ENCODE data around the gene UBR3.

Gene UBR3

DNA sequence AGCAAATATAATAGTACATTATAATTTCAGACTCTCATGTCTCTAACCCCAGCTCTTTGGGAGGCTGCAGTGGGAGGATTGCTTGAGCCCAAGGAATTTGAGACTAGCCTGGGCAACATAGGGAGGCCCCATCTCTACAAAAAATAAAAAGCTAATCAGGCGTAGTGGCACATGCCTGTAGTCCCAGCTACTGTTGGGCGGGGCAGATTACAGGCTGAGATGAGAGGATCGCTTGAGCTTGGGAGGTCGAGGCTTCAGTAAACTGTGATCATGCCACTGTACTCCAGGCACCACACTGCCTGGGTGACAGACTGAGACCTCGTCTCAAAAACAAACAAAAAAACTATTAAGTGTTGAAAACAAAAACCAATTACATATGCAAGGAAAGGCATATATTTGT lies 227.7 kb downstream of the UBR3 start:
- no peak for DNase-seq

DNA sequence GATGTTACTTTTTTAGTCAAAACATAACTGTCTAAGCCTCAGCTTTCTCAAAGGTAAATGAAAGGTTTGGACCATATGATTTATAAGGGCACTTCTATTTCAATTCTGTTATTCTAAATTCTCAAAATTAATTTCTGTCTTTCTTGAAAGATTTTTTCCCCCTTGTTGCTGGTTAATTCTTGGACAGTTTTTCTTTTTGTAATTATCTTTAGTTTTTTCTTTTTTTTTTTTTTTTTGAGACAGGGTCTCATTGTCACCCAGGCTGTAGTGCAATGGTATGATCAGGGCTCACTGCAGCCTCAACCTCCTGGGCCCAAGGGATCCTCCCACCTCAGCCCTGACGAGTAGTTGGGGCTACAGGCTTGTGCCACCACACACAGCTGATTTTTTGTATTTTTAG lies 229.6 kb downstream of the UBR3 start:
- no peak for DNase-seq

DNA sequence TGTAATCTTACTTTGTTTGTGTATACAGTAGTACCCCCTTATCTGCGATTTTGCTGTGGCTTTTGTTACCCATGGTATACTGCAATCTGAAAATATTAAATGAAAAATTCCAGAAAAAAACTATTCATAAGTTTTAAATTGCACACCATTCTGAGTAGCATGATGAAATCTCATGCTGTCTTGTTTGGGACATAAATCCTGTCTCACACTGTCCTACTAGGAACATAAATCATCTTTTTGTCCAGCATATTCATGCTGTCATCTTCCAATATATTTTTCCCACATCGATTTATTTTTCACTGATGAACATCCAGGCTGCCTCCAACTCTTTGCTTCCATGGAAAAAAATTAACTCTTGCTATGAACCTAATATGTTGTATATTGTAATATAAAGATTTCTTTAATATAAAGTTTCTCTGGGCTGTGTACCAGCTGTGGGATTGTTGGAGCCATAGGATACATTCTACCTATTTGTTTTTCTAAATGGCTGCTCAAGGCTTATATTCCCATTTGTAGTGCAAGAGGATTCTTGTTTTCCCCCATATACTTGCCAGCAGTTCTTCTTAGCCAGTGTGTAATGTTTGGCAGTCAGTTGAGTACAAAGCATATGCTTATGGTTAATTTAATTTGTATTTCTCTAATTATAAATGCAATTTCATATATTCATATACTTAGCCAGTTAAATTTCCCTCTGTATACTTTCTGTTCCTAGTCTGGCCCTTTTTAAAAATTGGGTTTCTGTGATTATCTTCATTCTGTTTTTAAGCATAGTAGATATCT lies 236.4 kb downstream of the UBR3 start:
- no peak for DNase-seq

DNA sequence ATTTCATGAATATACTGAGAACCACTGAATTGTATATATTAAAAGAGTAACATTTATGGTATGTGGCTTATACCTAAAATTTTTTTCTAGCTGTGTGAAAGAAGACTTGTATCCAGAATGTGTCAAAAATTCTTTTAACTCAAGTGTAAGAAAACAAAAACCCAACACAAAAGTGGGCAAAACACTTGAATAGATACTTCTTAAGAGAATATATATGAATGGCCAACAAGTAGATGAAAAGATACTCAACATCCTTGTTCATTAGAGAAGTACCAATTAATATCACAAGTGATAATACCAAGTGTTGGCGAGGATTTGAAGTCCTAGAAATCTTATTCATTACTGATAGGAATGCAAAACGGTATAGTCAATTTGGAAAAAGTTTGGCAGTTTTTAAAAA lies 243.5 kb downstream of the UBR3 start:
- DNase-seq: no peak

DNA sequence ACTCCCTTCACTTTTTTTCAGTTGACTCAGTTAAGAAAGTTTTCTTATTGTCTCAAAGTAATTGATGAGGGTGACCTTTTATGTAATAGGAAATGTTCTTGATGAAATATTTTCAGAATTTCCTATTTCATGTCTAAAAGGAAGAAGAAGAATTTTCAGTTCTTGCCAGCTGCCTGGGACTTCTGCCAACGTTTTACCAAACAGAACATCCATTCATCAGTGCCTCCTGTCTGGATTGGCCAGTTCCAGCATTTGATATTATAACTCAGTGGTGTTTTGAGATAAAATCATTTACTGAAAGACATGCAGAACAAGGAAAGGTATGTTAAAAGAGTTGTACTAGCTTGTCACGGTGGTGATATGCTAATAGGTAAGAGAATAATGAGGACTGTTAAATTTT lies 246.0 kb downstream of the UBR3 start:
- DNase-seq: no peak

DNA sequence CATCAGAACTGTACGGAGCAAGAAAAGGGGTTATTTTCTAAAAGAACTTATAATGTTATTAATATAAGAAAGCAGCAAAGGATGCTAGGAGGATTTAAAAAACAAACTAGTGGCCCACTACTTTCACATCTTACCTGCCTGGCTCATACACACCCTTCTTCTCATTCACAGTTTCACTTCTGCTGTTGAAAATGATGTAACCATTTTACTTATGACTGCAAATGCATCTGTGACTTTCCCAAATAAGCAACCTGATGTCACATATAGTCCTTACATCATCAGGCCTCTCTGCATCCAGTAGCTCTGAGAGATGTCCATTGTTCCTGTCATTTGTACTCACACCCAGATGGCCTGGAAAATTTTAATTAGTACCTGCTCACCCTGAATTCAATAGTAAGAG lies 248.9 kb downstream of the UBR3 start:
- DNase-seq: no peak

DNA sequence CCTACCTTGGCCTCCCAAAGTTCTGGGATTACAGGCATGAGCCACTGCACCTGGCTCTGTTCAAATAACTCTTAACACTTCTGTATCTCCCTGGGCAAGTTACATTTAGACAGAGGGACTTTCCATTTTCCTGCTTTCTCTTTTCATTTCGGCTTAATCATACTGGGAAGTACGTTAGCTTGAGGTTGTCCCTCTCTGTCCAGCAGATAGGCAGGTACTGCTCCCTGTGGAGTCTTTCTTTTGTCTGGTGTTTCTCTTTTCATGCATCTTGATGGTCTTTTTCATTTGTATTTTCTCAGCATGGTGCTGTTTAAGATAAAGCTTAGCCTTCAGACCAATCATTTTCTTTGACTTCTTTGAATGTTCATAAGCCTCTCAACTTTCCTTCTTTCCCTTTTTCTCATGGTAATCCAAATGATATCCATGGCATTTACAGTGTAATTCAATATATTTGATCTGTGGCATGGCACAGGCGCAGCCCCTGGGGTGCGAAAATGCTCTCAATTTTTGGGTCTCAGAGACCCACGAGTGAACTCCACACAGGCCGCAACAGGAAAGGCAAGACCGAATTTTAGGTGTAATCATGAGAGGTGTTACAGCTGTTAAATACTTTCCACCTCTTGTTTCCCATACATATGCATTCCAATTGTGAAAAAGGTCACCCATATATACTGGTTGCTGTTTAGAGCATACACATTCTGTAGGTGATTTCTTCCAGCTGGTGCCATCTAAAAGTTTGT lies 250.7 kb downstream of the UBR3 start:
- no peak for DNase-seq

DNA sequence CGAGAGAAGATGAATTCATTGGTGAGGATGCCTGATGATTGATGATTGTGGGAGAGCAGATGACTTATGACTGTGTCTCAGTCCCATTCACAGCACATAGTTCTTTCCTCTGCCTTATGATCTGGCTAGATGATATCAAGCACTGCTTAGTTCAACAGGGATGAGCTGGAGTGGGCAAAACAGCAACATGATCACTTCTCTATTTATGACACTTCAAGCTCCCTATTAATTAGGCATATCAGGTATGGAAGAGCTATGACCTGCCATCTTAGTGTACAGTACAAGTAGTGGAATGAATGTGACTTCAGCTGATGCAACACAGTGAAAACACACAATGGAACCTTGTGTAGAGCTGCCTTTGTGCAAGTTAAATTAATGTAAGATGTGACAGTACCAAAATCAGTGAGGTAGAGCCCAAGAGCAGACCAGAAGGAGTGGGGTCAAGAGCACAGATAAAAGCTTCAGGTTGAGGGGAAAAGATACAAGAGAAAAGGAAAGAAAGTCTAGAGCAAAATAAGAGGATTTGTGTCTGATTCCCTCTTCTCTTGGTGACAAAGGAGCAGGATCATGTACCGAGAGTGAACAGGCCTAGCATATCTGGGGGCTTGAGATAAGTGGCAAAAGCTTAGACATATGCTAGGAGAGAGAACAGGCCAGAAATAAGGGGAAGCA lies 257.7 kb downstream of the UBR3 start:
- no peak for DNase-seq

DNA sequence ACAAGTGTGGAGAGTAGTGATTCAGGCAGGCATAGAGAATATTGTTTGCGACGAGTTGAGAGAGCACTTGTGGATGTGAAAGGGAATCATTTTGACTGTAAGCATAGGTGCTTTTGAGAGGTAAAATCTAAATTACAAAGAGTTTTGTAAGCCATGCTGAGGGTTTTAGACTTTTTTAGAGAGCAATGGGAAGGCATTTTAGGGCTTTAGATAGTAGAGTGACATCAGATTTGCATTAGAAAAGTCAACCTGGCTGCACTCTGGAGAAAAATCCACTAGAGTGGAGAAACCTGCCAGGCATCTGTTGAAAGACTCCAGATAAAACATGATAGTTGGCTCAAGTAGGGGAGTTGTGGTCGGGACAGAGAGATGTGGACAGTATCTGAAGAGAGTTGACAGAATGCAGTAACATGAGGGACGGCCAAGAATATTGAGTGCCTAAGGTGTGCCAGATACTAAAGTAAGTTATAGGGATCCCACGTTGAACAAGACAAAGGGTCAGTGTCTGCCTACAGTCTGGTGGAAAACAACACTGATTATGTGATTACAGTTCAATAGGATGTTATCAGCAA lies 258.9 kb downstream of the UBR3 start:
- no peak for DNase-seq

DNA sequence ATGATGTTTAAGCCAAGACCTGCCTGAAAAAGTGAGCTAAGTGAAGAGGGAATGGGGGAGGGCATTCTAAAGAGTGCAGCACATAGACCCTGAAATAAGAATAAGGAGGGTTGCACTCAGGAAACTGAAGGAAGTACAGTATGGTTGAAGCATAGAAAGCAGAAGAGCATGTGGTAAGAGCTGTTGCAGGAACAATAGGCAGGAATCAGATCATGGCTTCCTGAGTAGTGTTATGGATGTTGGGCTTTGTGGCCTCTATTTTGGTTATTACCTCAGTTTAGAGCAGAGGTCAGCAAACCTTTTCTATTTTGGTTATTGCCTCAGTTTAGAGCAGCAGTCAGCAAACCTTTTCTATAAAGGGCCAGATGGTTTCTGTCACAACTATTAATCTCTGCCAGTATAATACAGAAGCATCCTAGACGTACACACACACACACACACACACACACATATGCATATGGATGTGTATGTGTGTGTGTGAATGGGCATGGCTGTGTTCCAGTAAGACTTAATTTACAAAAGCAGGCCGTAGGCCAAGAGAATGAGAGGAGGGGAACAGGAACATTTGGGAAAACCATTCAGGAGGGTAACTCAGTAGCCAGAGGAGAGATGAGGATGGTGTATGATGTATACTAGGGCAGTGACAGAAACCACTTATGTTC lies 259.6 kb downstream of the UBR3 start:
- DNase-seq: no peak

DNA sequence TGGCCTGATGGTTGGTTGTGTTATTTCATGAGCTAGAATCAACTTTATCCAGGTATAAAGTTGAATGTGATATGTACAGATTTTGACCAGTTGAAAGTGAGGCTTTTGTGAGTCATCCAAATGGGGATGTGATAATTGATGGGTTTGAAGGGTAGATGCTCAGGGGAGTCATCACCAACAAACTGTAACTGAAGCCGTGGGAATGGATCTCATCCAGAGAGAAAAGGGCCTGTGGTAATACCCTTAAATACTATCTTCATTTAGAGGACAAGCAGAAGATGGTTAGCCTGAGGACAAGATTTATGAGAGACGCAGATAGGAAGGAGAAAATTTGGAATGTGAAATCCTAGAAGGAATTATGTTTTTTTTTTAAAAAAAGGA lies 260.1 kb downstream of the UBR3 start:
- no peak for DNase-seq

DNA sequence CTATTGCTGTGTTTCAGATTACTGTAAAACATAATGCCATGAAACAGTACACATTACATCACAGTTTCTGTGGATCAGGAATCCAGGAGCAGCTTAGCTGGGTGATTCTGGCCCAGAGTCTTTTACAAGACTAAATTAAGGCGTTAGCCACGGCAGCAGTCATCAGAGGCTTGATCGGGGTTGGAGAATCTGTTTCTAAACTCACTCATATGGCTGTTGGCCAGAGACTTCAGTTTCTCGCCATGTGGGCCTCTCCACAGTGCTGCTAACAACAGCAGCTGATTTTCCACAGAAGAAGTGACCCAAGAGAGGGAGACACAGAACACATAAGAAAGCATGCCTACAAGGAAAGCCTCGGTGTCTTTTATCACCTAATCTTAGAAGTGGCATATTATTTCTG lies 261.5 kb downstream of the UBR3 start:
- no peak for DNase-seq

DNA sequence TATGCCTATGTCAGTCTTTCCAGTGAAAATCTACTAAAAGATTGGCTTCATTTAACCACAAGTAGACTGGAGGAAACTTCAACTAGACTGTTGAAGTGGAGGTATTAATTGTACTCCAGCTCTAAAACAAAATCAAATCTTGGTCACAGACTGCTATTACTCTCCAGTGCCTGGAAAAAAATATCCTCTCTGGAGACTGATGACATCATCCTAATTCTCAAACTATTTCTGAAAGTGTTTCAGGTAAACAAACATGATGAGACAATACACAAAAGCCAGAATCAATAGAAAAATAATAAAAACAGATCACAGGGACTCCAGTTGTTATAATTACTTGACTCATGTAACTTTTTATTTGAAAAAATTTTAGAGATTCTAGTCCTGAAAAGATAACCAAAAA lies 263.0 kb downstream of the UBR3 start:
- DNase-seq: no peak

DNA sequence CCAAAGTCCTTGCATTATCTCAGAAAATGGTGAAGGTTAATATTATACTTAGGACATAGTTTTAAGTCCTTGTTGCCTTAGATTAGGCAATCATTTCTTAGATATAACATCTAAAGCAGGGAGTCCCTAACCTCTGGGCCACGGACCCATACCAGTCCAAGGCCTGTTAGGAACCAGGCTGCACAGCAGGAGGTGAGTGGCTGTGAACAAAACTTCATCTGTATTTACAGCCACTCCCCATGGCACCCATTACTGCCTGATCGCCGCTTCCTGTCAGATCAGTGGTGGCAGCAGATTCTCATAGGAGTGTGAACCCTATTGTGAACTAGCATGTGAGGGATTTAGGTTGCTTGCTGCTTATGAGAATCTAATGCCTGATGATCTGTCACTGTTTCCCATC lies 264.2 kb downstream of the UBR3 start:
- DNase-seq: no peak

DNA sequence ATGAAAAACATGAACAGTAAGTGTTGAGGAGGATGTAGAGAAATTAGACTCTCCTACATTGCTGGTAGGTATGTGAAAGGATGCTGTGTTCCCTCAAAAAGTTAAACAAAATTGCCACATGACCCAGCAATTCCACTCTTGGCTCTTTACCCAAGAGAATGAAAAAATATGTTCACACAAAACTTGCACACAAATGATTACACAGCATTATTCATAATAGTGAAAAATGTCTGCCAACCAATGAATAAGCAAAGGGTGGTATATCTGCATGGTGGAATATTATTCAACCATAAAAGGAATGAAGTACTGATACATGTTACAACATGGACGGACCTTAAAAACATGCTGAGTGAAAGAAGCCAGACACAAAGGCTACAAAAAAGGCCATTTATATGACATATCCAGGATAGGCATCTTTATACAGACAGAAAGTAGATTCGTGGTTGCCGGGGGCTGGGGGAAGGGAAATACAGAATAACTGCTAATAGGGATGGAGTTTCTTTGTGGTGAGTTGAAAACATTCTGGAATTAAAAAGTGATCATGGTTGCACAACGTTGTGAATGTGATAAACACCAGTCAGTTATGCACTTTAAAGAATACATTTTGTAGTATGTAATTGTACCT lies 265.3 kb downstream of the UBR3 start:
- DNase-seq: no peak

DNA sequence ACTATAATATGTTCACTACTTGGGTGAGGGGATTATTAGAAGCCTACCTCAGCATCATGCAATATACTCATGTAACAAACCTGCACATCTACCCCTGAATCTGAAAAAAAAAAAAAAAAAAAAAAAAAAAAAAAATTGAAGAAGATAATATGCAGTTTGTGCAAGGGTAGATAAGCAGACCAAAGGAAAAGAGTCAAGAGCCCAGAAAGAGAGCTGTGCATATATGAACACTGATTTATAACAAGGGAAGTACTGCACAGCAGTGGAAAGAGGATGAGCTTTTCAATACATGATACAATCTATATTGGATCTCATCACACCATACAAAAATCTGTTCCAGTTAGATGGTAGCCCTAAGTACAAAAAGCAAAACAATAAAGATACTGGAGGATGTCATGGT lies 268.1 kb downstream of the UBR3 start:
- no peak for DNase-seq

DNA sequence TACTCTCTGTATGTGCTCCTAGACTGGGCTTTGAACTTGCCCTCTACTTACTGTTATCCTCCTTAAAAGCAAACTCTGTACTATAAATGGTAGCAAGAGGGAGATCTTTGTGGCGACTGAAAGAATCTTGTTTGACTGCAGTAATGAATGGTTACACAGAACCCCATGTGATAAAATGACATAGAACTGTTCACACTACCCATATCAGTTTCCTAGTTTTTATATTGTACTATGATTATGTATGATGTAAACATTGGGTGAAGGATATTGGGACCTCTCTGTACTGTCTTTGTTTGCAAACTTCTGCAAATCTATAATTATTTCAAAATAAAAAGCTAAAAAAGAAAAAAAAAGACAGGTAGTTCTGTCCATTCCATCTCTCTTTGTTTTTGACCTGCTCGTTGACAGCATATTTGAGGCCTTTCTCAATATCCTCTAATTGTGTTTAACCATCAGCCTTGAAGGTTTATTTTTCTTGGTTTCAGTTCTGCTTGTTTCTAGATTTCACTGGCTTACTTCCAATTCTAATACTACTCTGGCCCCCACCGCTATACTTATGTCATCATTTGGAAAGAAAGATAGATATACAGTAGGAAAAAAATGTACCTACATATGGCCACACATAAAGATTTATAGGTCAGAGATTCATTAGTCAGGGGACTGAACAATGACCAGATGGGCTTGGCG lies 271.5 kb downstream of the UBR3 start:
- DNase-seq: no peak

DNA sequence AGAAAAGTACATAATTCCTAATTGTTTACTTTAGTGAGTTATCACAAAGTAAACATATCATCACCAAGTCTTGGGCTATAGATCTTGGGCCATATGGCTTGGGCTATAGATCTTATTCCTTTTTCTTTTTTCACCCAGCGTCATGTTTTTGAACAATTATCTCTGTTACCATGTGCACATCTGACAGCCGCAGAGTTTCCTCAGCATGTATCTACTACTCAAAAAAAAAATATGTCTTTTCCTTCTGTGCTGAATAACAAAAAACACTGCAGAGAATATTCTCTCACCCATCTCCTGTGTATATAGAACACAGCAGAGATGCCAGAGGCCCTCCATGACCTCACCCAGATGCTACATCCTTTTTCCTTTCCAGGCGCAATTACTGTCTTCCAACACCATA lies 274.5 kb downstream of the UBR3 start:
- no peak for DNase-seq

DNA sequence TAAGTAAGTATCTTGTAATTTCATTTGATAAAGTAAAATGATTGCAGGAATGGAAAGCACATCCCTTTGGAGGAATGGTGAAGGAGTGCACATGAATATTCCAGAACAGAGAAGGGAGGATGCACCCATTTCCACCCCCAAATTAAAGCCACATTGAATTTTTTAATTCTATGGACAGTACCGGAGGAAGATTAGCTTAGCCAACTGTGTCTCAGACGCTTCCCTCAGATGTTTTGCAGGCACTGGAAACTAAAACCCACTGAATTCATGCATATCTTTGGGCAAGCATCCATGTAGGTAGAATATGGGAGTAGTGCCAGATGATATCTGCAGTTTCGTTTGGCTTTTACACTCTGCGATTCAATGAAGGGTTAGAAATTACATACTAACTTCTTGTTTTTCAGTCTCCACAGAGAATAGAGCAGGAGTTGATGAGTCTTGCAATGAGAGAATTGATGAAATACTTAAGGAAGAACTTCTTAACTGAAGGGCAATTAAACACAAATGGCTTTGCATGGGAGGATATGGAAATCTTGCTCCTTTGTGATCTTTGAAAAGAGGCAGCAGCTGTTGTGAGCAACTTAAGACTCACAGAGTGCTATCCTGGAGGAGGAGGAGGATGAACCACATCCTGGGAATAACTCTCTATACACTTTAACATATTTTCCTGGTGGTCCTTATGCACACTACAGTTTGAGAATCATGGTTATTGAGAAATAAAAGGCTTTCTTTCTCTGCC lies 279.0 kb downstream of the UBR3 start:
- DNase-seq: no peak

DNA sequence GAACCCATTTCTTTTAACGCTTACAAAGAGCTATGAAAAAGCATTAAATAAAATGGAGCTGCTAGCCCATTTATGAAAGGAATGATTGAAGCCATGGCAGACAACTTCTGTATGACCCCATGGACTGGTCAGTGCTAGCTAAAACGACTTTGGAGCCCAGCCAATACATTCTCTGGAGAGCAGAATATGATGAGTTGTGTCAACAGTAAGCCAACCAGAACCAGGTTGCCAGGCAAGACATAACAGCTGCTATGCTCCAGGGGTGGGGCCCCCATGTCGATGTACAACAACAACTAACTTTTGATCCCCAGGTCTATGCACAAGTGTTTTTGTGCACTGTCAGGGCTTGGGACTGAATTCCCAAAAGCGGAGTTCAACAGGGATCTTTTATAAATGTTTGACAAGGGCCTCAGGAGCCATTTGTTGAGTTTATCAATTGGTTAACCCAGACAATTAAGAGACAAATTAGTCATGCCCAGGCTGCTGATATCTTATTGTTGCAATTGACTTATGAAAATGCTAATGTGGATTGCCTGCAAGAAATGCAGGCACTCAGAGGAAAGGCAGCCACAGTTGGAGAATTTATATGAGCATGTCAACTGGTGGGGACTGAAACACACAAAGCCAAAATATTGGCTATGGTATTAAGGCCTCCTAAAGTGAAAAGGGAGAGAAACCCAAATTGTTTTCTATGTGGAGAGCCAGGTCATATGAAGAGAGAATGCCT lies 286.1 kb downstream of the UBR3 start:
- no peak for DNase-seq

Data from NCI-H2081 treated with DMSO at 0.1 percent for 48 hours (cell line).